Subcutaneous adipose tissue (tissue), 4 donors: ENCODE measurements around the gene RBMS1. TPM values are rescaled to one million over a fixed set of nuclear protein-coding genes. Genes with fewer than 3 reads are reported as not detected.

Experiments used
- total RNA-seq, 4 donors: library from RNA; depleted of rRNA; stranded (reverse); fragments of >200 nt; gene quantifications; one replicate each; pipeline ENCODE4 v1.1.0, GENCODE V29; 2016
- TF ChIP-seq, protein P1 (sequence below): fragments of 450-650 bp; IDR thresholded peaks from one replicate; pipeline ENCODE4 v1.5.1; 2016; ENCODE audit warnings: low read depth, mild to moderate bottlenecking, control low read depth, antibody characterized with exemption, moderate library complexity

Gene RBMS1
- total RNA-seq, 4 donors from 2014 or later: 80.1 to 164 (median 95.7) TPM

DNA sequence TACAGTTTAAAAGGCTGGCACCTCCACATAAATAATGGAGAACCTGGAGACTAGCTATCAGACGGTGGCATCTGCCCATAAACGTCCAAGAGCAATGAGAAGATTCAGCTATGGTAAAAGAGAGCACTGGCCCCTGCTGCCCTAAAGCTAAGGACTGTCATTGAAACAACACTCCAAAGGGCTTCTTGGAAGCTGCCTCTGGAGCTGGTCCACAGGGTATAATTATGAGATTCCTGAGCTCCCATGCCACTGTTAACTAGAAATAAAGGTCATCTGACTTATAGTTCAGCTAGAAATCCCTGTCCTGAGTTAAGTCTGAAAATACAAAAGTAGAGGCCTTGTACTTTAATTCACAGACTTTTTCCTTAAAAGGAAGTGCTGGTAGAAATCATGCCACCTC is 39.9 kb upstream of the RBMS1 start:
- TF ChIP-seq, protein P1, sequence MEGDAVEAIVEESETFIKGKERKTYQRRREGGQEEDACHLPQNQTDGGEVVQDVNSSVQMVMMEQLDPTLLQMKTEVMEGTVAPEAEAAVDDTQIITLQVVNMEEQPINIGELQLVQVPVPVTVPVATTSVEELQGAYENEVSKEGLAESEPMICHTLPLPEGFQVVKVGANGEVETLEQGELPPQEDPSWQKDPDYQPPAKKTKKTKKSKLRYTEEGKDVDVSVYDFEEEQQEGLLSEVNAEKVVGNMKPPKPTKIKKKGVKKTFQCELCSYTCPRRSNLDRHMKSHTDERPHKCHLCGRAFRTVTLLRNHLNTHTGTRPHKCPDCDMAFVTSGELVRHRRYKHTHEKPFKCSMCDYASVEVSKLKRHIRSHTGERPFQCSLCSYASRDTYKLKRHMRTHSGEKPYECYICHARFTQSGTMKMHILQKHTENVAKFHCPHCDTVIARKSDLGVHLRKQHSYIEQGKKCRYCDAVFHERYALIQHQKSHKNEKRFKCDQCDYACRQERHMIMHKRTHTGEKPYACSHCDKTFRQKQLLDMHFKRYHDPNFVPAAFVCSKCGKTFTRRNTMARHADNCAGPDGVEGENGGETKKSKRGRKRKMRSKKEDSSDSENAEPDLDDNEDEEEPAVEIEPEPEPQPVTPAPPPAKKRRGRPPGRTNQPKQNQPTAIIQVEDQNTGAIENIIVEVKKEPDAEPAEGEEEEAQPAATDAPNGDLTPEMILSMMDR: no peak

DNA sequence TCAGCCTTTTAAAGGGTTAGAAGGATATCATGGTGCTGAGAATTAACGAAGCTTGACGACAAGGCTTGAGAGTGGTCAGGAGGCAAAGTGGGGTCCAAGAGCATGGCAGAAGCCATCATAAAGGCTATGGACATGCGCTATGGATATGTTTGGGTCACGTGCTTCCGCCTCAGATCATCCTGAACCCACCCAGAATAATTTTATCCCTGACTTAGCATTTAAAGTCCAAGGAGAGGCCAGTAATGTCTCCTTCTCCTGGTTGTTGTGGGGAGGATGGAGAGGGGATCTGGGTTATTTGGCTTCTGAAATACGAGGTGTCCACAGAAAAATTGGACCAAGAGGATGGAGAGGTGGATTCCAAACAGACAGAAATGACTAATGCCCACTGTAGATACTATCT is 38.8 kb upstream of the RBMS1 start:
- TF ChIP-seq, protein P1: no peak

DNA sequence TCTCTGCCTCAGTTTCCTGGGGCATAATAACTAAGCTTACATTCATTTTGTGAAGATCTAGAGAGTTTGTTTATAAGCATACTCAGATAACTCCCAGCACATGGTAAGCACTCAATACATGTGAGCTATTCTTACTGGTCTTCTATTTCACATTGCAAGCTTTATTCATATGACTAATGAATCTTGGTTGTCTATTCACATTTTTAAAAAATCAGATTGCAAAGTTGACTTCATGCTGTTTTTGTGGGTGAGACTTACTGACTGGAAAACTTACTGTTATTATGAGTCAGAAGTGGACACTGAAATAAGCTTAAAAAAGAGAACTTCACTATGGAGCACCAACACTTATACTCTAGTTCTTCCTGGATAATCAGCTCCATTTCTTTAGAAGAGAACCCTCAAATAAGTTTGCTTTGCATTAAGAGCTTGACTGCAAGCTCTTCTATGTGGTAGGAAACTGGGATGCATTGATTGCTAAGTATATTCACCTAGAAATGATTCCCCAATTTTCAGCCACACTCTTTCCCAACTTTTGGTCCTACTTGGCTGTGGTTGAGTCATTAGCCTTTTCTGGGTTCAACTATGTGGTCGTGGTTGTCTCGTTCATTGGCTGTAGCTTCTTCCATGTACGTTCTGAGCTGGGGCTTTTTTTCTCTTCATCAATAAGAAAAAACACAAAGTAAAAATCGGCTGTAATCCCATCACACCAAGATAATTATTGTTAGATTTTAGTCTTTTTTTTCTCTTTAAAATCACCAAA is 29.5 kb upstream of the RBMS1 start:
- TF ChIP-seq, protein P1: no peak

DNA sequence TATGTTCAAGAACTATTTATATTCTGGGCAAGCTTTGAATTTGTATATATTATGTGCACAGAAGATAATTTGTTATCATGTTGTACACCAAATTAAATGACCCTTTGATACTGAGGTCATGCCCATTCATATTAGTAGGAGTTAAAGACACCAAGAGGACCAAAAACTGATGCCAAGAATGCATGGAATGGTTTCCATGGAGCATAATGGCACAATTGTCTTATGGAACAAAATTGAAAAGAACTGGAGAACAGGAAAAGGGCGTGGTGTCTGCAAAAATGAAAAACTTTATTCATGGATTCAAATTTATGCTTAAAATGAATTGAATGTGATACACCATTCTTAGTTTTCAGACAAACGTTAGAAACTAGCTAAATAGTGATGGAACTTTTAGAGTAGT is 24.1 kb upstream of the RBMS1 start:
- TF ChIP-seq, protein P1: no peak

DNA sequence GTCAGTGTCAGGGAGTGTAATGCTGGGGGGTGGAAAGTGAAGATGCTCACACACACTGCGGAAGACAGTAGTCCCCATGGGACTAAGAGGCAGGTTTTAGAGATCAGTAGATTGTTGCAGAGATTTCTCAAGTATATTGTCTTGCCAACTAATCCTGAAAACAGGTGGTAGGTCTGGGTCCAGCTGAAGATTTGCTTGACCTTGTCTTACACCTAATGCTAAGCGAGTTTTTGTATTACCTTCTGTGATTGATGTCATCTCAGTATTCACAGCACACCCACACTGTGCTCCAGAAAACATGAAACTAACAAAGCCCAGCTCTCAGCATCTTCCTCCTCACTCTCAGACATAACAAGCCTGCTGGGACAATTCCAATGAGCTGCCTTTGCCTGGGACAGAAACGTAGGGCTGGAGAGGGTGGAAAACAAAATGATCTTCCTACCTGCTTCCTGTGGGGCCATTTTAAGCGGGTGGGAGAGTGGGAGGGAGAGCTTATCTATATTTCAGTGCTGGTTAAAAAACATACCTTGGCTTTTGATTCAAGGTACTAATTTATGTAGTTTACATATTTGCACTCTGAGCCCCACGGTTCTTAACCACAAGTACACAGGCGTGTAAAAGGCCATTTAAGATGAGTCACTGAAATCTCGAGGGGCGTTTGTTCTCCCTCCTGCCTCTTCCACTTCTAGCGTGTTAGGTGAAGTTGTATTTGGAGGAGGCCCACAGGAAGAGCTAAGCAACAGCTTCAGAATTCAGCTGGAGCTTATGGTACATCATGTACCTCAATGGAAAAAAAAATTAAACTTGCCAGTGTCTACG is 23.1 kb upstream of the RBMS1 start:
- TF ChIP-seq, protein P1: no peak

DNA sequence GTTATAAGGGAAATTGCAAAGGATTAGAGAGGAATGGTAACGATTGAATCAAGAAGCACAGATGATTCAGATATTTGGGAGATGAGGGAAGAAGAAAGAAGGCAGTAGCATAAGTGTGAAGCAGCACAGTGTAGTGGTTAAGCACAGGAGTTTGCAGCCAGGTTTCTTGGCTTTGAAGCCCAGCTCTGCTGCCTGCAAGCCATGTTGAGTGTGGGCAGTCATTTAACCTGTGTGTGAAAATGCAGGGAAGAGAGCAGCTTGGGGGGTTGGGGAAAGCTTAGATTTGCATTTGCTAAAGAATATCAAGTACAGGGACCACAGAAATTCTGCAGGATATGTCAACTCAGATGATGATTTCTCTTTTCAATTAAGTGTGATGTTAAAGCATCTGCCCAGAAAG is 21.5 kb upstream of the RBMS1 start:
- TF ChIP-seq, protein P1: no peak

DNA sequence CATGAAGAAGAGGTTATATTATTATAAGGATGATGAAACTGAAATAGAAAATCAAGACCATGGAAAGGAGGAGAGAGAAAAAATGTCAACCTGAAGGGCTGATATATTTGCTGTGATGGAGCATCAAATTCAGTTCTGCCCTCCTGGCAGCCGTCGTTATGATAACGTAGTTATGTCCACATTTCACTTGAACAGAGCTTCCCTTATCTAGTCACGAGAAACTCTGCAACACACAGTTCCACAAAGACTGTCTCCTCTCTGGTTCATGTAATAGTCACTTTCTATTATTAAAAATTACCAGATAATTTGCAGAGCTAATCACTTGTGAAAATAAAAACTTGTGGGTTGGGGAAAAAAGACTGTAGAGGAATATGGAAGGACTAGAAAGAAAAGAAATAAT is 19.5 kb upstream of the RBMS1 start:
- TF ChIP-seq, protein P1: no peak
